Measurements from ENCODE around the gene SLC37A2. TPM values are rescaled to one million over a fixed set of nuclear protein-coding genes. Genes with fewer than 3 reads are reported as not detected.

The SLC37A2 gene
- polyA plus RNA-seq, 1 donor (not counting 4 experiments of a cell fraction or from before 2014, with no cell fraction given) = 21.0 TPM

- Histone ChIP-seq H3K9ac (ENCODE audit: control insufficient read depth, extremely low read depth, insufficient read depth, low read length) (peak overlapping the region; percentile 61), H3K9me3 (ENCODE audit: control insufficient read depth, low read depth, low read length) (no peaks in the 10 kb centered on the region), H4K20me1 (ENCODE audit: control insufficient read depth, extremely low read depth, insufficient read depth, low read length) (no peaks in the 10 kb centered on the region), H3K79me2 (ENCODE audit: control insufficient read depth, insufficient read depth, low read length) (no peaks in the 10 kb centered on the region), H2AFZ (ENCODE audit: control insufficient read depth, low read length) (peak overlapping the region; percentile 89), H3K36me3 (ENCODE audit: control insufficient read depth in 2 of 2, extremely low read depth in 1 of 2, insufficient read depth in 2 of 2, low read length in 2 of 2) (no peaks in the 10 kb centered on the region), H3K9me1 (ENCODE audit: control insufficient read depth, extremely low read depth, insufficient read depth, low read length) (no peaks in the 10 kb centered on the region), H3K4me2 (ENCODE audit: control insufficient read depth, extremely low read depth, insufficient read depth, low read depth, low read length) (no peak overlapping the region), H3K4me3 (ENCODE audit: control insufficient read depth in 2 of 3, extremely low read depth in 1 of 3, insufficient read depth in 2 of 3, low read depth in 1 of 3, low read length in 3 of 3) (no peak overlapping the region), H3K4me1 (ENCODE audit: control insufficient read depth, extremely low read depth, insufficient read depth, low read length) (peaks cover 15% of the 10 kb centered on the region), H3K27me3 (ENCODE audit: control insufficient read depth, extremely low read depth, insufficient read depth, low read length) (no peaks in the 10 kb centered on the region), H3K27ac (ENCODE audit: control insufficient read depth, insufficient read depth, low read length) (peak overlapping the region; percentile 67)
- DNase-seq (ENCODE audit: low read depth, low spot score) = no peak
- TF ChIP-seq EZH2 (IDR thresholded peaks at IDR 0.05; ENCODE audit: low read length) (no peak), CTCF (optimal IDR thresholded peaks at IDR 0.05 in 1 of 3, IDR thresholded peaks at IDR 0.05 in 1 of 3, conservative IDR thresholded peaks at IDR 0.05 in 1 of 3; ENCODE audit: extremely low read depth in 1 of 3, insufficient read depth in 2 of 3, low read length in 3 of 3) (no peak)
- dilution Hi-C loops (cut with MboI; ENCODE audit: extremely low pct_ligation_motif_present, low sequenced_read_pairs) = no loop called here
- no peak for FAIRE-seq
These were observed 13.4 kb downstream of the SLC37A2 start for GRCh38 chr11:125076378-125076945.

- H4K20me1 ChIP-seq (ENCODE audit: control insufficient read depth, extremely low read depth, insufficient read depth, low read length) = no peaks in the 10 kb centered on the region
- no peak overlapping the region for H3K4me3 ChIP-seq (ENCODE audit: control insufficient read depth in 2 of 3, extremely low read depth in 1 of 3, insufficient read depth in 2 of 3, low read depth in 1 of 3, low read length in 3 of 3)
- H3K36me3 ChIP-seq (ENCODE audit: control insufficient read depth in 2 of 2, extremely low read depth in 1 of 2, insufficient read depth in 2 of 2, low read length in 2 of 2) = peaks cover 0 to 5% of the 10 kb centered on the region in 2 experiments
- no peaks in the 10 kb centered on the region for H3K9me1 ChIP-seq (ENCODE audit: control insufficient read depth, extremely low read depth, insufficient read depth, low read length)
- no peaks in the 10 kb centered on the region for H3K9me3 ChIP-seq (ENCODE audit: control insufficient read depth, low read depth, low read length)
- TF ChIP-seq CTCF (optimal IDR thresholded peaks at IDR 0.05 in 1 of 3, IDR thresholded peaks at IDR 0.05 in 1 of 3, conservative IDR thresholded peaks at IDR 0.05 in 1 of 3; ENCODE audit: extremely low read depth in 1 of 3, insufficient read depth in 2 of 3, low read length in 3 of 3) = no peak
- no peak overlapping the region for H3K4me2 ChIP-seq (ENCODE audit: control insufficient read depth, extremely low read depth, insufficient read depth, low read depth, low read length)
- H3K79me2 ChIP-seq (ENCODE audit: control insufficient read depth, insufficient read depth, low read length) = no peaks in the 10 kb centered on the region
- DNase-seq (ENCODE audit: low read depth, low spot score) (no peak), FAIRE-seq (no peak)
- H3K4me1 ChIP-seq (ENCODE audit: control insufficient read depth, extremely low read depth, insufficient read depth, low read length) = peaks cover 23% of the 10 kb centered on the region
- H3K27me3 ChIP-seq (ENCODE audit: control insufficient read depth, extremely low read depth, insufficient read depth, low read length) = no peaks in the 10 kb centered on the region
- no peak overlapping the region for H2AFZ ChIP-seq (ENCODE audit: control insufficient read depth, low read length)
- no peak overlapping the region for H3K27ac ChIP-seq (ENCODE audit: control insufficient read depth, insufficient read depth, low read length)
- H3K9ac ChIP-seq (ENCODE audit: control insufficient read depth, extremely low read depth, insufficient read depth, low read length) = no peak overlapping the region
- dilution Hi-C loops (cut with MboI; ENCODE audit: extremely low pct_ligation_motif_present, low sequenced_read_pairs) = no loop called here
These were observed 14.9 kb downstream of the SLC37A2 start for GRCh38 chr11:125078016-125078415.

Measured in keratinocyte (primary cell).